Measurements from ENCODE around the gene ATG14. TPM values are rescaled to one million over a fixed set of nuclear protein-coding genes. Genes with fewer than 3 reads are reported as not detected.
"Not testable (repeated sequence)": the region's sequence is repeated elsewhere in the genome, so short reads cannot be mapped to it uniquely, and the experiment has no call there.

The ATG14 gene
- total and polyA plus RNA-seq, 3 donors from 2014 or later: 18.0 to 28.4 (median 23.5) TPM

GRCh38 chr14:55386037-55386808 lies 25.4 kb downstream of the ATG14 start:
- no peaks in the 10 kb centered on the region for H3K36me3 ChIP-seq (ENCODE audit: low read depth, missing control alignments)

GRCh38 chr14:55384536-55384935 lies 27.1 kb downstream of the ATG14 start:
- Histone ChIP-seq H3K27me3 (no peaks in the 10 kb centered on the region), H3K36me3 (ENCODE audit: low read depth, missing control alignments) (no peaks in the 10 kb centered on the region), H3K9me3 (no peaks in the 10 kb centered on the region), H3K4me1 (no peaks in the 10 kb centered on the region), H3K4me3 (no peak overlapping the region), H3K27ac (no peak overlapping the region)
- WGBS, 2 donors: 81 to 88% methylated on average over 3 of the region's 3 CpGs
- intact Hi-C loops (cut with DNase I; ENCODE audit: low total_unique reads): no loop called here
- TF ChIP-seq, protein P1, sequence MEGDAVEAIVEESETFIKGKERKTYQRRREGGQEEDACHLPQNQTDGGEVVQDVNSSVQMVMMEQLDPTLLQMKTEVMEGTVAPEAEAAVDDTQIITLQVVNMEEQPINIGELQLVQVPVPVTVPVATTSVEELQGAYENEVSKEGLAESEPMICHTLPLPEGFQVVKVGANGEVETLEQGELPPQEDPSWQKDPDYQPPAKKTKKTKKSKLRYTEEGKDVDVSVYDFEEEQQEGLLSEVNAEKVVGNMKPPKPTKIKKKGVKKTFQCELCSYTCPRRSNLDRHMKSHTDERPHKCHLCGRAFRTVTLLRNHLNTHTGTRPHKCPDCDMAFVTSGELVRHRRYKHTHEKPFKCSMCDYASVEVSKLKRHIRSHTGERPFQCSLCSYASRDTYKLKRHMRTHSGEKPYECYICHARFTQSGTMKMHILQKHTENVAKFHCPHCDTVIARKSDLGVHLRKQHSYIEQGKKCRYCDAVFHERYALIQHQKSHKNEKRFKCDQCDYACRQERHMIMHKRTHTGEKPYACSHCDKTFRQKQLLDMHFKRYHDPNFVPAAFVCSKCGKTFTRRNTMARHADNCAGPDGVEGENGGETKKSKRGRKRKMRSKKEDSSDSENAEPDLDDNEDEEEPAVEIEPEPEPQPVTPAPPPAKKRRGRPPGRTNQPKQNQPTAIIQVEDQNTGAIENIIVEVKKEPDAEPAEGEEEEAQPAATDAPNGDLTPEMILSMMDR (IDR thresholded peaks at IDR 0.05): no peak
- TF ChIP-seq POLR2A (IDR thresholded peaks at IDR 0.05): no peak
- no peak for DNase-seq

More at GRCh38 chr14:55386037-55386808, 25.4 kb downstream of the ATG14 start:
- Histone ChIP-seq H3K27ac (no peak overlapping the region), H3K27me3 (no peaks in the 10 kb centered on the region), H3K4me3 (no peak overlapping the region), H3K4me1 (no peaks in the 10 kb centered on the region), H3K9me3 (no peaks in the 10 kb centered on the region)
- TF ChIP-seq, protein P1 (IDR thresholded peaks at IDR 0.05): no peak
- no peak for TF ChIP-seq POLR2A (IDR thresholded peaks at IDR 0.05)
- no peak for DNase-seq
- intact Hi-C loops (cut with DNase I; ENCODE audit: low total_unique reads): no loop called here
- 90% methylated on average over 6 of the region's 6 CpGs for WGBS, 2 donors

DNA sequence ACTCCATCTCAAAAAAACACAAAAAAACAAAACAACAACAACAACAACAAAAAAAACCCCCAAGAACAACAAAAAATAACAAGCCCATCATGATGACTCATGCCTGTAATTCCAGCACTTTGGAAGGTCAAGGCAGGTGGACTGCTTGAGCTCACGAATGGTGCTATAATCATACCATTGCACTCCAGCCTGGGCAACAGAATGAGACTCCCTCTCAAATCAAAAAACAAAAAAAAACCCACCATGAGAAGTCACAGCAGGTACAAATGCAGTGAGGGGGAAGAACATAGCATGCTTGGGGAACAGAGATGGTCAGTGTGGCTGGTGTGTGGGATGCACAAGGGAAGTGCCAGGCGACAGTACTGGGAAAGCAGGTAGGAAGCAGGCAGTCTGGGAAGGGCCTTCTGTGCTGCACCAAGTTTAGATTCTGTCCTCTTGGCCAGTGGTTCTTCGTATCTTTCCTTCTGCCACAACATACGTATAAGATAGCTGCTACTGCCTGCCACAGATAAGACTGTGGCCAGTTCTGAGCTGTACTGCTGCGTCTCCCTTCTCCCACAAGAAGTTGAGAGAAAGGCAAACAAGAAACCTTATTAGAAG lies 28.0 kb downstream of the ATG14 start:
- WGBS, 2 donors: 68 to 74% methylated on average over 5 of the region's 5 CpGs
- intact Hi-C loops (cut with DNase I; ENCODE audit: low total_unique reads): no loop called here
- Histone ChIP-seq H3K4me3 (no peak overlapping the region), H3K36me3 (ENCODE audit: low read depth, missing control alignments) (no peaks in the 10 kb centered on the region), H3K27me3 (no peaks in the 10 kb centered on the region), H3K4me1 (no peaks in the 10 kb centered on the region), H3K27ac (no peak overlapping the region), H3K9me3 (no peaks in the 10 kb centered on the region)
- TF ChIP-seq POLR2A (IDR thresholded peaks at IDR 0.05): no peak
- TF ChIP-seq, protein P1 (IDR thresholded peaks at IDR 0.05): no peak
- DNase-seq: no peak

GRCh38 chr14:55383056-55383466 lies 28.6 kb downstream of the ATG14 start:
- H3K4me1 ChIP-seq; H3K27ac ChIP-seq; H3K9me3 ChIP-seq; H3K27me3 ChIP-seq; intact Hi-C loops (cut with DNase I; ENCODE audit: low total_unique reads); DNase-seq; H3K4me3 ChIP-seq; H3K36me3 ChIP-seq (ENCODE audit: low read depth, missing control alignments): not testable (repeated sequence)
- 85 to 91% methylated on average over 10 of the region's 10 CpGs for WGBS, 2 donors

DNA sequence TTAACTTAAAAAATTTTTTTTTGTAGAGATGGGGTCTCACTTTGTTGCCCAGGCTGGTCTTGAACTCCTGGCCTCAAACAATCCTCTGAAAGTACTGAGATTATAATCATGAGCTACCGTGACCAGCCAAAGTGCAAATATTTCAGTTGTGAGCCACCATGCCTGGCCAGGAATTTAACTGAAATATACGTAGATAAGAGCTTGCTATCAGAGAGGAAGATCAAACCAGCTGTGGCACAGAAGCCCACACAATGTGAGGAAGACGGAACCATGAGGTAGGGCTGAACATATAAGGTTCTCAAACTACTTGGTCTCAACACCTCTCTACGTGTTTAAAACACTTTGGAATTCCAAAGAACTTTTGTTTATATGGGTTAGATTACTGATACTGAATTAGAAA lies 29.1 kb downstream of the ATG14 start:
- Histone ChIP-seq H3K4me1 (no peaks in the 10 kb centered on the region), H3K36me3 (ENCODE audit: low read depth, missing control alignments) (no peaks in the 10 kb centered on the region), H3K27ac (no peak overlapping the region), H3K27me3 (no peaks in the 10 kb centered on the region), H3K9me3 (no peaks in the 10 kb centered on the region), H3K4me3 (no peak overlapping the region)
- intact Hi-C loops (cut with DNase I; ENCODE audit: low total_unique reads): no loop called here
- WGBS, 2 donors: 86 to 89% methylated on average over 4 of the region's 4 CpGs
- DNase-seq: no peak
- TF ChIP-seq POLR2A (IDR thresholded peaks at IDR 0.05): no peak
- TF ChIP-seq, protein P1 (IDR thresholded peaks at IDR 0.05): no peak

Data from testis (tissue), 3 donors.